Measurements from ENCODE around the gene OCA2. TPM values are rescaled to one million over a fixed set of nuclear protein-coding genes. Genes with fewer than 3 reads are reported as not detected.
A peak's percentile ranks its signal among the peaks of the same experiment; 100 is the strongest.

The OCA2 gene
- total RNA-seq, 4 donors from 2014 or later: 0.17 to 1.2 (median 0.24) TPM

DNA sequence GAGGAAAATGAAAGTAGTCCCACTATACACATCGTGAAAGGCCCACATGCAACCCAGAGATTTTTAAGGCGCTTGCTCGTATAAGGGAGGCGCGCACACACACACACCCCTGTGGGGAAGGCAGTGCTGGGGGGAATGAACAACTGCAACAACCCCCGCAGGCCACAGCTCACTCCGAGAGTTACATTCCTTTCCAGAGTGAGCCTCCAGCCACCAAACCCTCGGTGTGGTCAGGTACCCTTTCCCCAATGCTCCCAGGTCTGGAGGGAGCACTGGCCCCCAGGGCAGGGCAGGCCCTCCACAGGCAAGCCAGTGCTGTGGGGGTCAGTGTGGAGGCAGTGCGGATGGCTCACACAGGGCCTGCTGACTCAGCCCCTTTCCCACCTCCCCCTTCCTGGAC lies 115.6 kb downstream of the OCA2 start:
- no peak overlapping the region for H3K4me3 ChIP-seq
- WGBS: 84% methylated on average over 6 of the region's 9 CpGs
- H3K36me3 ChIP-seq: no peaks in the 10 kb centered on the region
- H3K9me3 ChIP-seq: no peaks in the 10 kb centered on the region
- no peak for TF ChIP-seq POLR2AphosphoS5 (IDR thresholded peaks at IDR 0.05)
- TF ChIP-seq, protein P1, sequence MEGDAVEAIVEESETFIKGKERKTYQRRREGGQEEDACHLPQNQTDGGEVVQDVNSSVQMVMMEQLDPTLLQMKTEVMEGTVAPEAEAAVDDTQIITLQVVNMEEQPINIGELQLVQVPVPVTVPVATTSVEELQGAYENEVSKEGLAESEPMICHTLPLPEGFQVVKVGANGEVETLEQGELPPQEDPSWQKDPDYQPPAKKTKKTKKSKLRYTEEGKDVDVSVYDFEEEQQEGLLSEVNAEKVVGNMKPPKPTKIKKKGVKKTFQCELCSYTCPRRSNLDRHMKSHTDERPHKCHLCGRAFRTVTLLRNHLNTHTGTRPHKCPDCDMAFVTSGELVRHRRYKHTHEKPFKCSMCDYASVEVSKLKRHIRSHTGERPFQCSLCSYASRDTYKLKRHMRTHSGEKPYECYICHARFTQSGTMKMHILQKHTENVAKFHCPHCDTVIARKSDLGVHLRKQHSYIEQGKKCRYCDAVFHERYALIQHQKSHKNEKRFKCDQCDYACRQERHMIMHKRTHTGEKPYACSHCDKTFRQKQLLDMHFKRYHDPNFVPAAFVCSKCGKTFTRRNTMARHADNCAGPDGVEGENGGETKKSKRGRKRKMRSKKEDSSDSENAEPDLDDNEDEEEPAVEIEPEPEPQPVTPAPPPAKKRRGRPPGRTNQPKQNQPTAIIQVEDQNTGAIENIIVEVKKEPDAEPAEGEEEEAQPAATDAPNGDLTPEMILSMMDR (IDR thresholded peaks at IDR 0.05): no peak
- no peak for TF ChIP-seq EP300 (IDR thresholded peaks at IDR 0.05)
- TF ChIP-seq POLR2A (IDR thresholded peaks at IDR 0.05; ENCODE audit: low read depth): no peak
- intact Hi-C loops (cut with DNase I): no loop called here
- no peaks in the 10 kb centered on the region for H3K27me3 ChIP-seq
- no peaks in the 10 kb centered on the region for H3K4me1 ChIP-seq
- H3K27ac ChIP-seq (replicated peaks in 1 of 4): no peak overlapping the region
- DNase-seq (ENCODE audit: extremely low spot score): peak; percentile 79

DNA sequence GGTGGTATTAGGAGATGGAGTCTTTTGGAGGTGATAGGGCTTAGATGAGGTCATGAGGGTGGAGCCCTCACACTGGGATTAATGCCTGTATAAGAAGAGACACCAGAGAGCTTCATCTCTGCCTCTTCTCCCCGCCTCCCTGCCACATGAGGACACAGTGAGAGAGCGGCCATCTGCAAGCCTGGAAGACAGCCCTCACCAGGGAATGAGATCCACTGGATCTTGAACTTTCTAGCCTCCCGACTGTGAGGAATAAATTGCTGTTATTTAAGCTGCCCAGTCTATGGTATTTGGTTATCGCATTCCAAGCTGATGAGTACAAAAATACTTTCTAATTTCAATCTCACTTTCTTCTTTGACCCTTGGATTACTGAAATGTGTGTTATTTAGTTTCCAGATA lies 121.4 kb downstream of the OCA2 start:
- 74% methylated on average over 4 of the region's 4 CpGs for WGBS

DNA sequence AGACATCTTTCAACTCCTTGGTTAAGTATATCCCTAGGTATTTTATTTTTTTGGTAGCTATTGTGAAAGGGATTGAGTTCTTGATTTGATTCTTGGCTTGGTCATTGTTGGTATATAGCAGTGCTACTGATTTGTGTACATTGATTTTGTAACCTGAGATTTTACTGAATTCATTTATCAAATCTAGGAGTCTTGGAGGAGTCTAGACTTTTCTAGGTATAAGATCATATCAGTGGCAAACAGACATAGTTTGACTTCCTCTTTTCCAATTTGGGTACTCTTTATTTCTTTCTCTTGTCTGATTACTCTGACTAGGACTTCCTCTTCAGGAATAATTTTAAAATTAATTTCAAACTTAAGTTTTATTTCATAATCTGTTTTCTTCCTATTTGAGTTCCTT lies 125.2 kb downstream of the OCA2 start:
- Histone ChIP-seq H3K9me3 (peaks cover 0 to 14% (median 7%) of the 10 kb centered on the region in 4 donors), H3K27me3 (no peaks in the 10 kb centered on the region), H3K4me3 (no peak overlapping the region), H3K36me3 (no peaks in the 10 kb centered on the region), H3K27ac (replicated peaks in 1 of 4) (no peak overlapping the region), H3K4me1 (no peaks in the 10 kb centered on the region)
- TF ChIP-seq EP300 (IDR thresholded peaks at IDR 0.05) (no peak), POLR2A (IDR thresholded peaks at IDR 0.05; ENCODE audit: low read depth) (no peak), POLR2AphosphoS5 (IDR thresholded peaks at IDR 0.05) (no peak)
- TF ChIP-seq, protein P1 (IDR thresholded peaks at IDR 0.05): no peak
- intact Hi-C loops (cut with DNase I): no loop called here
- no peak for DNase-seq (ENCODE audit: extremely low spot score)

More for the DNA sequence above, 121.4 kb downstream of the OCA2 start:
- no peaks in the 10 kb centered on the region for H3K36me3 ChIP-seq
- H3K4me3 ChIP-seq: no peak overlapping the region
- H3K27me3 ChIP-seq: no peaks in the 10 kb centered on the region
- no peak overlapping the region for H3K27ac ChIP-seq (replicated peaks in 1 of 4)
- intact Hi-C loops (cut with DNase I): no loop called here
- no peaks in the 10 kb centered on the region for H3K4me1 ChIP-seq
- TF ChIP-seq POLR2A (IDR thresholded peaks at IDR 0.05; ENCODE audit: low read depth) (no peak), POLR2AphosphoS5 (IDR thresholded peaks at IDR 0.05) (no peak), EP300 (IDR thresholded peaks at IDR 0.05) (no peak)
- TF ChIP-seq, protein P1 (IDR thresholded peaks at IDR 0.05): no peak
- no peak for DNase-seq (ENCODE audit: extremely low spot score)
- peaks cover 0 to 14% (median 7%) of the 10 kb centered on the region in 4 donors for H3K9me3 ChIP-seq

DNA sequence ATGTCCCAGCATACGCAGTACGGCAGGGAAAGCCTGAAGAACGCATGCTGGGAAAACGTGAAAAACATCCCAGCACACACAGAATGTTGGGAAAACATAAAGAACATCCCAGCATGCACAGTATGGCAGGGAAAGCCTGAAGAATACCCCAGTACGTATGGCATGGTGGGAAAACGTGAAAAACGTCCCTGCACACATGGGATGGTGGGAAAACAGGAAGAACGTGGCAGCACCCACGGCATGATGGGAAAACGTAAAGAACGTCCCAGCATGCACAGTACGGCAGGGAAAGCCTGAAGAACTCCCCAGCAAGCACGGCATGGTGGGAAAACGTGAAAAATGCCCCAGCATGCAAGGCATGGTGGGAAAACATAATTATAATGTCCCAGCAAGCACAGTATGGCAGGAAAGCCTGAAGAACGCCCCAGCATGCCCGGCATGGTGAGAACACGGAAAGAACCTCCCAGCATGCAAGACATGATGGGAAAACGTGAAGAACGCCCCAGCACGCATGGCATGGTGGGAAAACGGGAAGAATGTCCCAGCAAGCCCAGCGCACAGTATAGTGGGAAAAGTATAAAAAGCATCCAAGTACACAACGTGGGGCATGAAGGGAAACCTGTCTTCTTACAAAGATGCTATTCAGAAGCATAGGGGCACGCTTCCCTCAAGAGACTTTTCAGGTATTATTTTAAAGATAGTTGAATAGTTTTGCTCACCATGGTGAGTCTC lies 128.3 kb downstream of the OCA2 start:
- DNase-seq (ENCODE audit: extremely low spot score): peak; percentile 78
- no peak overlapping the region for H3K27ac ChIP-seq (replicated peaks in 1 of 4)
- H3K4me1 ChIP-seq: no peaks in the 10 kb centered on the region
- intact Hi-C loops (cut with DNase I): no loop called here
- H3K4me3 ChIP-seq: no peak overlapping the region
- 92% methylated on average over 24 of the region's 24 CpGs for WGBS
- TF ChIP-seq POLR2AphosphoS5 (IDR thresholded peaks at IDR 0.05): no peak
- TF ChIP-seq EP300 (IDR thresholded peaks at IDR 0.05): no peak
- no peak for TF ChIP-seq POLR2A (IDR thresholded peaks at IDR 0.05; ENCODE audit: low read depth)
- TF ChIP-seq, protein P1 (IDR thresholded peaks at IDR 0.05): no peak
- H3K9me3 ChIP-seq: peaks cover 0 to 14% (median 7%) of the 10 kb centered on the region in 4 donors
- no peaks in the 10 kb centered on the region for H3K27me3 ChIP-seq
- H3K36me3 ChIP-seq: no peaks in the 10 kb centered on the region

DNA sequence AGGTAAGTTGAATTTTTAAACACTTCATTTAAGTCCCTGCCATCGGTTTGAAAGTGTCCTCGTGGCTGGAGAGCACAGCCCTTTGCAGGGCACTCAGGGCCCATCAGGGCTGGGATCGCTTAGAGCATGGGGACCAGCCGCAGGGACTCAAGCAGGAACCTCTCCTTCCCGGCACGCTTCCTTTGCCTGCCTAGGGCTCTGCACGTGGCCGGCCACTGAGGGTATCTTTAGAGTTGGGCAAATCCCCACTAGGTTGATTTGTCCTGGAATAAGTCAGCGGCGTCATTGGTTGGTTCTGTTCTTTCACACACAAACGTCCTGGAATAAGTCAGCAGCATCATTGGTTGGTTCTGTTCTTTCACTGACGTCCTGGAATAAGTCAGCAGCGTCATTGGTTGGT lies 131.6 kb downstream of the OCA2 start:
- Histone ChIP-seq H3K9me3 (no peaks in the 10 kb centered on the region), H3K4me1 (no peaks in the 10 kb centered on the region), H3K27me3 (no peaks in the 10 kb centered on the region), H3K27ac (replicated peaks in 1 of 4) (no peak overlapping the region), H3K36me3 (no peaks in the 10 kb centered on the region), H3K4me3 (no peak overlapping the region)
- DNase-seq (ENCODE audit: extremely low spot score): peak; percentile 77
- intact Hi-C loops (cut with DNase I): no loop called here
- TF ChIP-seq EP300 (IDR thresholded peaks at IDR 0.05) (no peak), POLR2A (IDR thresholded peaks at IDR 0.05; ENCODE audit: low read depth) (no peak)
- WGBS: 85% methylated on average over 8 of the region's 13 CpGs
